T-helper 2 cell treated with Interferon-gamma antibody and Interleukin-4, amounts not matched to agents 5 μg/mL and 100 μg/mL, for 36 hours (primary cell): ENCODE results near the gene AK8.

Source experiments
- DNase-seq: peaks from one replicate; pipeline ENCODE4 v3.0.0; 2021; ENCODE audit warnings: low spot score
- H3K27ac Mint-ChIP-seq: one replicate; pipeline ENCODE4 v1.8.0; 2021; ENCODE audit warnings: mild to moderate bottlenecking, mixed read lengths
- H3K27me3 Mint-ChIP-seq: one replicate; pipeline ENCODE4 v1.8.0; 2021; ENCODE audit warnings: low read depth, mixed read lengths
- H3K36me3 Mint-ChIP-seq: one replicate; pipeline ENCODE4 v1.8.0; 2021; ENCODE audit warnings: low read depth, mixed read lengths
- H3K4me1 Mint-ChIP-seq: one replicate; pipeline ENCODE4 v1.8.0; 2021; ENCODE audit warnings: low read depth, mixed read lengths
- H3K4me3 Mint-ChIP-seq: one replicate; pipeline ENCODE4 v1.8.0; 2022; ENCODE audit warnings: mild to moderate bottlenecking, moderate library complexity, mixed read lengths
- H3K9me3 Mint-ChIP-seq: one replicate; pipeline ENCODE4 v1.8.0; 2021; ENCODE audit warnings: mixed read lengths

The AK8 gene

DNA sequence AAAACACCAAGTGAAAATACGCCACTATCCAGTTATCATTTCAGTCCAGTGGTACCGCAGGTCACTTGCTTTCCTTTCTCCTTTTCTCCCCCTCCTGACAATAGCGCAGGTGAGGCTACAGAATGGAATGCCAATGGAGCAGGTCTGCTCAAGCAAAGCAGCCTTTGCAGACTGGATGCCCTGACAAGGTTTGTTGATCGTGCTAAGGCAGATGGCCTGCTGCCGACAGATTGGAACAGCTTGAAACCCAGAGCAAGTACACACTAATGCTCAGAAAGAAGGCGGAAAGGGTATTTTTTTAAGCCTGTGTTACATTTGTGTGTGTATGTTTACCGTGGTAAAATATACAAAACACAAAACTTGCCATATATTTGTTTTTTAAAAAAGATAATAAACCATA, 20.0 kb upstream of the AK8 start:
- peaks cover 6% of the 10 kb centered on the region for H3K4me1 Mint-ChIP-seq
- peak overlapping the region; percentile 22 for H3K27ac Mint-ChIP-seq
- no peak for DNase-seq
- no peak overlapping the region for H3K4me3 Mint-ChIP-seq
- no peaks in the 10 kb centered on the region for H3K27me3 Mint-ChIP-seq
- H3K9me3 Mint-ChIP-seq, result no peaks in the 10 kb centered on the region
- H3K36me3 Mint-ChIP-seq, result peaks cover 32% of the 10 kb centered on the region

GRCh38 chr9:132896906-132897305, 18.8 kb upstream of the AK8 start:
- no peaks in the 10 kb centered on the region for H3K27me3 Mint-ChIP-seq
- H3K36me3 Mint-ChIP-seq, result peaks cover 28% of the 10 kb centered on the region
- no peaks in the 10 kb centered on the region for H3K9me3 Mint-ChIP-seq
- no peak overlapping the region for H3K27ac Mint-ChIP-seq
- no peak overlapping the region for H3K4me3 Mint-ChIP-seq
- H3K4me1 Mint-ChIP-seq, result peaks cover 3% of the 10 kb centered on the region
- DNase-seq, result no peak

DNA sequence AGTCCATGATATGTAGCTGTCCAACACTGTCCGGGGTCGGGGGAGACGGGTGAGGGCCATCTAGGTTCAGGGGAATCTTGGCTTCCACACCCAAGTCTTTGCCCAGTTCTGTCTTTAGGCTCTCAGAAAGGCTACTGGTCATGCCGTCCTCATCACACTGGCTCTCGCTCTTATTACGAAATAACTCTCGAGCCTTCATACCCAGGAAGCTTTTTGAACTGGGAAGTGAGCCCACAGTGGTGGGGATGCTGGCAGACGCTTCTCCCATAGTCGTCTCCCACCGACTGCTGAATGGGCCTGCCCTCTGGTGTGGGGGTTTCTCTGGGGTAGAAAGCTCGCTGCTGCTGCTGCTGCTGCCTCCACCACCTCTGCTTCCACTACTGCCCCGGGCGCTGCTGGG, 18.2 kb upstream of the AK8 start:
- Mint-ChIP-seq H3K36me3 (peaks cover 28% of the 10 kb centered on the region), H3K4me3 (no peak overlapping the region), H3K27ac (no peak overlapping the region), H3K4me1 (peaks cover 3% of the 10 kb centered on the region), H3K27me3 (no peaks in the 10 kb centered on the region), H3K9me3 (no peaks in the 10 kb centered on the region)
- no peak for DNase-seq

- H3K27me3 Mint-ChIP-seq, result no peaks in the 10 kb centered on the region
- H3K4me1 Mint-ChIP-seq, result peaks cover 3% of the 10 kb centered on the region
- no peak overlapping the region for H3K4me3 Mint-ChIP-seq
- H3K27ac Mint-ChIP-seq, result no peak overlapping the region
- DNase-seq, result no peak
- no peaks in the 10 kb centered on the region for H3K9me3 Mint-ChIP-seq
- peaks cover 22% of the 10 kb centered on the region for H3K36me3 Mint-ChIP-seq
Measured at GRCh38 chr9:132894862-132895835, 17.1 kb upstream of the AK8 start.

GRCh38 chr9:132894346-132894745, 16.3 kb upstream of the AK8 start:
- H3K9me3 Mint-ChIP-seq, result no peaks in the 10 kb centered on the region
- no peak overlapping the region for H3K4me3 Mint-ChIP-seq
- H3K36me3 Mint-ChIP-seq, result peaks cover 21% of the 10 kb centered on the region
- peak overlapping the region; percentile 75 for H3K27ac Mint-ChIP-seq
- no peaks in the 10 kb centered on the region for H3K27me3 Mint-ChIP-seq
- H3K4me1 Mint-ChIP-seq, result peaks cover 3% of the 10 kb centered on the region
- no peak for DNase-seq

- Mint-ChIP-seq H3K27me3 (no peaks in the 10 kb centered on the region), H3K9me3 (no peaks in the 10 kb centered on the region), H3K27ac (peak overlapping the region; percentile 22), H3K4me1 (peaks cover 3% of the 10 kb centered on the region), H3K4me3 (no peak overlapping the region), H3K36me3 (peaks cover 12% of the 10 kb centered on the region)
- DNase-seq, result no peak
Measured at GRCh38 chr9:132892400-132892799, 14.3 kb upstream of the AK8 start.

GRCh38 chr9:132888151-132888550, 10.1 kb upstream of the AK8 start:
- Mint-ChIP-seq H3K4me1 (no peaks in the 10 kb centered on the region), H3K27ac (no peak overlapping the region), H3K27me3 (no peaks in the 10 kb centered on the region), H3K4me3 (no peak overlapping the region), H3K36me3 (no peaks in the 10 kb centered on the region), H3K9me3 (no peaks in the 10 kb centered on the region)
- no peak for DNase-seq

DNA sequence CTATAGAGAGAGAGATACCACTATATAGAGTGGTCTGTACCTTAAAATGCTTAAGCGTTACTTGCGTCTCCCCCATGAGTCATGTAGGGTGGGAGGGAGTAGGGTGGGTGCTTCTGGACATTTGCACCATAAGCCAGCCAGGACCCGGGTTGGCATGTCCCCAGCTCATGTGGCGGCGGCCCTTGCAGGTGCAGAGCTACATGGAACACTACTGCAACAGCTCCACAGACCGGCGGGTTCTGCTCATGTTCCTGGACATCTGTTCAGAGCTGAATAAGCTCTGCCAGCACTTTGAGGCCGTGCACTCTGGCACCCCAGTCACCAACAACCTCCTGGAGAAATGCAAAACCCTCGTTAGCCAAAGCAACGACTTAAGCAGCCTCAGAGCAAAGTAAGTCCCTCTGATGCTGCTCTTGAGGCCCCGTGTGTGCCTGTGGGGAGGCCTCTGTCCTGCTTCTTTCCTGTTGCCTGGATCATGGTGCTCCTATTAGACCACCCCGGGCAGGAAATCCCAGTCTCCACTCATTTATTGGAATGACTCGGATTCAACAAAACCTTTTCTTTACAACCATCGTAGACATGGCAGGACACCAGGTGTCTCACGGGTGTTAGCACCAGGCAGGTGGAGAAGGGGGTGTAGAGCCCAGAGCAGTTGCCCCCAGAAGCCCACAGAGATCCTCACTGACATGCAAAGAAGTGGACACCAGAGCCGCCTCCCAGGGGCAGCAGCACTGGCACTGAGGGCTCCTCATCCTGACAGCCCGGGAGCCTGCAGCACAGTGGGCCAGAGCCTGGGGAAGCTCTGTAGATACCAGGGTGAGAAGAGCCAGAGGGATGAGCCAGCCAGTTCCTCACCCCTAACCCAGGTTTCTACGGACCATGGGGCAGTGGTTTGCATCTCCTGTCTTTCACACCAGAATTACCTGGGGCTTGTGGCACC, 9.4 kb upstream of the AK8 start:
- H3K4me1 Mint-ChIP-seq, result peaks cover 2% of the 10 kb centered on the region
- no peak overlapping the region for H3K27ac Mint-ChIP-seq
- no peak for DNase-seq
- no peaks in the 10 kb centered on the region for H3K9me3 Mint-ChIP-seq
- H3K36me3 Mint-ChIP-seq, result no peaks in the 10 kb centered on the region
- H3K4me3 Mint-ChIP-seq, result no peak overlapping the region
- H3K27me3 Mint-ChIP-seq, result no peaks in the 10 kb centered on the region

- Mint-ChIP-seq H3K9me3 (no peaks in the 10 kb centered on the region), H3K4me3 (no peak overlapping the region), H3K27ac (no peak overlapping the region), H3K27me3 (no peaks in the 10 kb centered on the region), H3K4me1 (peaks cover 2% of the 10 kb centered on the region), H3K36me3 (no peaks in the 10 kb centered on the region)
- no peak for DNase-seq
Measured at GRCh38 chr9:132886334-132886725, 8.2 kb upstream of the AK8 start.

GRCh38 chr9:132885720-132886333, 7.7 kb upstream of the AK8 start:
- Mint-ChIP-seq H3K9me3 (no peaks in the 10 kb centered on the region), H3K4me3 (no peak overlapping the region), H3K27ac (no peak overlapping the region), H3K36me3 (no peaks in the 10 kb centered on the region), H3K27me3 (no peaks in the 10 kb centered on the region), H3K4me1 (peaks cover 2% of the 10 kb centered on the region)
- DNase-seq, result no peak

DNA sequence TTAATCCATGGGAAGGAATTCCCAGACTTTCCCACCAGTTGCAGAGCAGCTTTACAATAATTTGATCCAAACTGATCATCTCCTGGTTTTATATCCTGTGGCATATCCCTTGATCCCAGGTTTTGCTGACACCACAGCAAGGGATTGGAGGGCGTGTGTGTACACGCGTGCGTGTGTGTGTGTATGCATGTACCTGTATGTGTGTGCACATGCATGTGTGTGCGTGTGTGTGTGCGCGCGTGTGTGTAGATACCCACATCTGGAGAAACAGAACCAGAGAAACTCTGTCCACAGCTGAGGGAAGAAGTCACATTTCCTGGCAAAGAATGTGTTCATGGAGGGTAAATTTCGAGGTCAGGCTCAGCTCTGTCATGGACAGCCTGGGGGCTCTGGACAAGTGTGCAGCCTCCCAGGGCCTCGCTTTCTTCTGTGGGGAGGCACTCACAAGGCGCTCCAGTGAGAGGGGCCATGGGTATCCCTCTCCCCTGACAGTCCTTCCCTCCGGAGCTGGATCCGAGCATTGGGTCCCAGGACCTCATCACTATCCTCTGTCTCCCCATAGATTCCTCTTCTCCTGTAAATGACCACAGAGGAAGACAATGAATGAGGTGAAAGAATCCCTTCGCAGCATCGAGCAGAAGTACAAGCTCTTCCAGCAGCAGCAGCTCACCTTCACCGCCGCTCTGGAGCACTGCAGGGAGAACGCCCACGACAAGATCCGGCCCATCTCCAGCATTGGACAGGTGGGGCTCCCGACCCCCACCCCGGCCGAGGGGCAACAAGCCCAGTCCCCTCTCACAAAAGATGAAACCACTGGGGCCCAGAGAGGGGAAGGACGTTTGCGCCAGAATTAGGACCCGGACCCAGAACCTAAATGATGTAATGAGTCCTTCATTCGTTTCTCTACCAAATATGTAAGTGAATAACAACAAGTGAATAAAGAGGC, 5.5 kb upstream of the AK8 start:
- H3K27me3 Mint-ChIP-seq, result no peaks in the 10 kb centered on the region

DNA sequence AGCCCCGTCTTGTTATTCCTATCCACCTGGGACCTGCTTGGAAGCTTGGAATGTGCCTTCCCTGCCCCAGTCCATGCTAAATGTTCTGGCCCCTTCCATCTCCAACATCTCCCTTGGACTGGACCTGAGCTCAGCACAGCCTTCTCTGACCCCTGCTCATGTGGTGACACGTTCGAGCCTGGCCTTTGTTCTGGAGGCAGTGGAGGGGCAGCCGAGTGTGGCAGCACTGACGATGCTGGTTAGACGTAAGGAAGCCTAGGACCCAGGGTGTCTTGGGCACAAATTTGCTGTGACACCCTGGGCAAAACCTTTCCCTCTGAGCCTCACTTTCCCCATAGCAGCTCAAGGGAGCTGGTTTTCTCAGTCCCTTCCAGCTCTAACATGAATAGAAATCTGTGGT, 4.5 kb upstream of the AK8 start:
- Mint-ChIP-seq H3K4me3 (no peak overlapping the region), H3K36me3 (no peaks in the 10 kb centered on the region), H3K27me3 (no peaks in the 10 kb centered on the region), H3K27ac (no peak overlapping the region), H3K4me1 (peaks cover 16% of the 10 kb centered on the region), H3K9me3 (no peaks in the 10 kb centered on the region)
- no peak for DNase-seq

More for the DNA sequence above, 5.5 kb upstream of the AK8 start:
- no peak overlapping the region for H3K4me3 Mint-ChIP-seq
- H3K36me3 Mint-ChIP-seq, result no peaks in the 10 kb centered on the region
- H3K4me1 Mint-ChIP-seq, result peaks cover 16% of the 10 kb centered on the region
- no peaks in the 10 kb centered on the region for H3K9me3 Mint-ChIP-seq
- no peak overlapping the region for H3K27ac Mint-ChIP-seq
- DNase-seq, result no peak

DNA sequence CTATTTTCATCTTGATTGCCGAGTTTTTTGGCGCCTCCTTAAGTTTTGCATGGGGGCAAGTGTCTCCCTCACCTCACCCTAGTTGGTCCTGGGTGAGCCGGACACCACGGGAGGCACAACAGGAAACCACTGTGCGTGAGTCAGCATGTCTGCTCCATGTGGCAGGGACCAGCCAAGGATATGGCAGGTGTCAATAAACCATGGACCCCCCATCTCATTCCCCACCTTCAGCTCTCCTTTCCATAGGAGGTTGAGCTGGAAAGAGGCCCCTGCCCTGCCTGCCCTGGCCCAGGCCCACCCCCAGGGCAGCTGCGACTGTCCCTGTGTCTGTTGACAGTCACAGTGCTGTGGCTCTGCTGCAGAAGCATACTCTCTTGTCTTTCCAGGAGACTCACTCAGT, 3.7 kb upstream of the AK8 start:
- DNase-seq, result no peak
- Mint-ChIP-seq H3K4me1 (peaks cover 16% of the 10 kb centered on the region), H3K27me3 (no peaks in the 10 kb centered on the region), H3K9me3 (no peaks in the 10 kb centered on the region), H3K36me3 (no peaks in the 10 kb centered on the region), H3K27ac (no peak overlapping the region), H3K4me3 (no peak overlapping the region)
